ENCODE data around the gene PIH1D1. TPM values are rescaled to one million over a fixed set of nuclear protein-coding genes. Genes with fewer than 3 reads are reported as not detected.

Gene PIH1D1
- total RNA-seq, 1 donor from 2014 or later, result 83.7 TPM

- Mint-ChIP-seq H3K36me3 (peaks cover 8% of the 10 kb centered on the region), H3K27me3 (ENCODE audit: low read depth) (no peaks in the 10 kb centered on the region), H3K27ac (peak overlapping the region; percentile 100), H3K4me1 (peaks cover 18% of the 10 kb centered on the region), H3K4me3 (peak overlapping the region; percentile 85), H3K9me3 (no peaks in the 10 kb centered on the region)
- no peak for DNase-seq (ENCODE audit: low spot score in 2 of 2, unreplicated experiment in 2 of 2)
- TF ChIP-seq, protein P1, sequence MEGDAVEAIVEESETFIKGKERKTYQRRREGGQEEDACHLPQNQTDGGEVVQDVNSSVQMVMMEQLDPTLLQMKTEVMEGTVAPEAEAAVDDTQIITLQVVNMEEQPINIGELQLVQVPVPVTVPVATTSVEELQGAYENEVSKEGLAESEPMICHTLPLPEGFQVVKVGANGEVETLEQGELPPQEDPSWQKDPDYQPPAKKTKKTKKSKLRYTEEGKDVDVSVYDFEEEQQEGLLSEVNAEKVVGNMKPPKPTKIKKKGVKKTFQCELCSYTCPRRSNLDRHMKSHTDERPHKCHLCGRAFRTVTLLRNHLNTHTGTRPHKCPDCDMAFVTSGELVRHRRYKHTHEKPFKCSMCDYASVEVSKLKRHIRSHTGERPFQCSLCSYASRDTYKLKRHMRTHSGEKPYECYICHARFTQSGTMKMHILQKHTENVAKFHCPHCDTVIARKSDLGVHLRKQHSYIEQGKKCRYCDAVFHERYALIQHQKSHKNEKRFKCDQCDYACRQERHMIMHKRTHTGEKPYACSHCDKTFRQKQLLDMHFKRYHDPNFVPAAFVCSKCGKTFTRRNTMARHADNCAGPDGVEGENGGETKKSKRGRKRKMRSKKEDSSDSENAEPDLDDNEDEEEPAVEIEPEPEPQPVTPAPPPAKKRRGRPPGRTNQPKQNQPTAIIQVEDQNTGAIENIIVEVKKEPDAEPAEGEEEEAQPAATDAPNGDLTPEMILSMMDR (IDR thresholded peaks at IDR 0.05; ENCODE audit: unreplicated experiment), result no peak
These were observed 2.2 kb upstream of the PIH1D1 start for GRCh38 chr19:49453757-49454240.

DNA sequence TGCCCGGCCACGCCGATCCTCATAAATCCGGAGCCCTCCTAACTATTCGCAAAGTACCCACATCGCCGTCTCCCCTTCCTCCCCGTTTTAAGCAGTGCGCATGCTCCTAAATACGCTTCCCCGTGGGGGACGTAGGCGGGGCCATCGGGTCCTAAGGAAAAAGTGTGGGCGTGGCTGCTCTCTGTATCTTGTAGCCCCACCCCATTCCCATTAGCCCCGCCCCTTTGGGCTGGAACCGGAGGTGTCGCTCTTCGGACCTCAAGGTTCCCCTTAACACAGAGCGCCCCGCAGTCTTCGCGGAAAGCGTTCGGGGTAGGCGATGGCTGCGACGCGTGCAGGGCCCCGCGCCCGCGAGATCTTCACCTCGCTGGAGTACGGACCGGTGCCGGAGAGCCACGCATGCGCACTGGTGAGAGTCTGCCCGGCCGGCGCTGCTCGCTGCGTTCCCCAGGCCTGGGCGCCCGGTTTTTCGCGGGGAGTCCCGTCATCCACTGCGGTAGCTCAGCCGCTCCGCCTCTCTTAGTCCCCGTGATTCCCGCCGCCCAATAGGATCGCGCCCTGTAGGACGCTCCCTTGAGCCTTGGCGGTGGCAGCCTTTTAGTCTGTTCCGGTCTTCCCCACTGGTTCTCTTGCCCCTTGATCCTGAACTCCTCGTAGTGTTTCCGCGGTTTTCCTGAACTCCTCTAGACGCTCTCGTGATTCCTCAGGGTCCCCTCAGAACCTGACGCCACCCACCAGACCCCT lies 1.6 kb upstream of the PIH1D1 start, which contains the start of gene ALDH16A1:
TSS of gene ALDH16A1 (plus strand) at position 213 of the 744 bp plus-strand sequence. CDS start at position 320, 107 bp downstream.
- H3K27ac Mint-ChIP-seq, result peak within 1 kb of the TSS; percentile 100
- H3K4me1 Mint-ChIP-seq, result peaks cover 18% of the 10 kb centered on the region
- no peaks in the 10 kb centered on the region for H3K9me3 Mint-ChIP-seq
- H3K27me3 Mint-ChIP-seq (ENCODE audit: low read depth), result no peaks in the 10 kb centered on the region
- peak; percentile 97 to 99 for DNase-seq (ENCODE audit: low spot score in 2 of 2, unreplicated experiment in 2 of 2)
- peaks cover 14% of the 10 kb centered on the region for H3K36me3 Mint-ChIP-seq
- H3K4me3 Mint-ChIP-seq, result peak within 1 kb of the TSS; percentile 85
- TF ChIP-seq, protein P1 (IDR thresholded peaks at IDR 0.05; ENCODE audit: unreplicated experiment), result no peak

GRCh38 chr19:49450405-49450804 lies 1.2 kb downstream of the PIH1D1 start:
- TF ChIP-seq, protein P1 (IDR thresholded peaks at IDR 0.05; ENCODE audit: unreplicated experiment), result no peak
- no peaks in the 10 kb centered on the region for H3K9me3 Mint-ChIP-seq
- peak overlapping the region; percentile 56 for H3K27ac Mint-ChIP-seq
- H3K4me1 Mint-ChIP-seq, result peaks cover 18% of the 10 kb centered on the region
- DNase-seq (ENCODE audit: low spot score in 2 of 2, unreplicated experiment in 2 of 2), result no peak
- H3K4me3 Mint-ChIP-seq, result peak overlapping the region; percentile 85
- no peaks in the 10 kb centered on the region for H3K27me3 Mint-ChIP-seq (ENCODE audit: low read depth)
- peaks cover 18% of the 10 kb centered on the region for H3K36me3 Mint-ChIP-seq

GRCh38 chr19:49448432-49448786 lies 3.2 kb downstream of the PIH1D1 start:
- Mint-ChIP-seq H3K36me3 (peaks cover 18% of the 10 kb centered on the region), H3K9me3 (no peaks in the 10 kb centered on the region), H3K4me1 (peaks cover 15% of the 10 kb centered on the region), H3K27me3 (ENCODE audit: low read depth) (peaks cover under 1% of the 10 kb centered on the region), H3K27ac (no peak overlapping the region), H3K4me3 (no peak overlapping the region)
- DNase-seq (ENCODE audit: low spot score in 2 of 2, unreplicated experiment in 2 of 2), result no peak
- TF ChIP-seq, protein P1 (IDR thresholded peaks at IDR 0.05; ENCODE audit: unreplicated experiment), result no peak

- DNase-seq (ENCODE audit: low spot score in 2 of 2, unreplicated experiment in 2 of 2), result no peak
- peaks cover 7% of the 10 kb centered on the region for H3K27me3 Mint-ChIP-seq (ENCODE audit: low read depth)
- no peak overlapping the region for H3K27ac Mint-ChIP-seq
- H3K36me3 Mint-ChIP-seq, result peaks cover 18% of the 10 kb centered on the region
- TF ChIP-seq, protein P1 (IDR thresholded peaks at IDR 0.05; ENCODE audit: unreplicated experiment), result no peak
- H3K4me3 Mint-ChIP-seq, result no peak overlapping the region
- peaks cover 13% of the 10 kb centered on the region for H3K4me1 Mint-ChIP-seq
- no peaks in the 10 kb centered on the region for H3K9me3 Mint-ChIP-seq
These were observed 3.9 kb downstream of the PIH1D1 start for GRCh38 chr19:49447485-49448431.

All from mesothelial cell of epicardium (in vitro differentiated cells).